Measurements from ENCODE around the gene AUTS2. TPM values are rescaled to one million over a fixed set of nuclear protein-coding genes. Genes with fewer than 3 reads are reported as not detected.

Gene AUTS2
- total RNA-seq, 1 experiment from 2014 or later, result 50.0 TPM

GRCh38 chr7:70134029-70134770 is 535.9 kb downstream of the AUTS2 start:
- Mint-ChIP-seq H3K36me3 (no peaks in the 10 kb centered on the region), H3K4me1 (peaks cover 13% of the 10 kb centered on the region), H3K9me3 (no peaks in the 10 kb centered on the region), H3K27me3 (ENCODE audit: low read depth) (no peaks in the 10 kb centered on the region), H3K27ac (no peak overlapping the region), H3K4me3 (no peak overlapping the region)
- POLR2A ChIA-PET, result no interaction called here
- CTCF ChIA-PET, result interaction anchor here (0.5 kb wide), 1 partner anchor 1337 kb away, joined by 3 read pairs; no protein-coding TSS in a partner anchor
- ATAC-seq (no peak), DNase-seq (ENCODE audit: low spot score) (no peak)
- no peak for TF ChIP-seq FOXP1 (CRISPR knock-in tag; IDR thresholded peaks at IDR 0.05; ENCODE audit: borderline replicate concordance)
- TF ChIP-seq ZNF671 (CRISPR knock-in tag; IDR thresholded peaks at IDR 0.05), result no peak
- TF ChIP-seq STAT6 (CRISPR knock-in tag; conservative IDR thresholded peaks at IDR 0.05; ENCODE audit: low read depth), result no peak
- TF ChIP-seq, protein P1, sequence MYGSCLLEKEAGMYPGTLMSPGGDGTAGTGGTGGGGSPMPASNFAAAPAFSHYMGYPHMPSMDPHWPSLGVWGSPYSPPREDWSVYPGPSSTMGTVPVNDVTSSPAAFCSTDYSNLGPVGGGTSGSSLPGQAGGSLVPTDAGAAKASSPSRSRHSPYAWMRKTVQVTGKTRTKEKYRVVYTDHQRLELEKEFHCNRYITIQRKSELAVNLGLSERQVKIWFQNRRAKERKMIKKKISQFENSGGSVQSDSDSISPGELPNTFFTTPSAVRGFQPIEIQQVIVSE (CRISPR knock-in tag; IDR thresholded peaks at IDR 0.05; ENCODE audit: borderline replicate concordance), result no peak
- no peak for TF ChIP-seq ZNF396 (CRISPR knock-in tag; IDR thresholded peaks at IDR 0.05; ENCODE audit: borderline replicate concordance)
- TF ChIP-seq RELA (CRISPR knock-in tag; IDR thresholded peaks at IDR 0.05; ENCODE audit: borderline replicate concordance), result no peak
- no peak for TF ChIP-seq MAX (CRISPR knock-in tag; IDR thresholded peaks at IDR 0.05)
- TF ChIP-seq MXD4 (CRISPR knock-in tag; IDR thresholded peaks at IDR 0.05; ENCODE audit: borderline replicate concordance), result no peak
- TF ChIP-seq TP53 (CRISPR knock-in tag; IDR thresholded peaks at IDR 0.05), result no peak

- no peak for TF ChIP-seq ZNF138 (CRISPR knock-in tag; conservative IDR thresholded peaks at IDR 0.05)
- Mint-ChIP-seq H3K27me3 (ENCODE audit: low read depth) (no peaks in the 10 kb centered on the region), H3K4me3 (no peak overlapping the region), H3K4me1 (peaks cover 13% of the 10 kb centered on the region), H3K9me3 (no peaks in the 10 kb centered on the region), H3K27ac (no peak overlapping the region), H3K36me3 (no peaks in the 10 kb centered on the region)
- CTCF ChIA-PET, result no interaction called here
- ATAC-seq (no peak), DNase-seq (ENCODE audit: low spot score) (no peak)
- POLR2A ChIA-PET, result no interaction called here
These were observed 537.4 kb downstream of the AUTS2 start for GRCh38 chr7:70135656-70136055.

DNA sequence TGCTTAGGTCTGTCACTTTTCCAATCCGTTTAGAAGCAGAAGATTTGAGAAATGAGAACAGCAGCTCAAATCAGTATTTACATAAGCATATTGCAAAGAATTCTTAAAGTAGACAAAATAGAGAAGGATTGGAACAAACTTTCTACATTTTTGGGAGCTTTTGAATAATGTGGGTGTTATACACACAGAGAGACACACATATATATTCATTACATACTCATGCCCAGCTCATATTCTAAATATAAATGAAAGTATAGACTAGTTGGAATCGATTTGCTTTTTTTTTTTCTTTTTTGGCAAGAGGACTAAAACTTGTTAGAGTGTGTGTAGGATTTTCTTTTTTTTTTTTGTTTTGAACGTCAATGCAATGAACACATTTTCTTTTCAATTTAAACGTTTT is 538.9 kb downstream of the AUTS2 start:
- TF ChIP-seq ZNF121 (CRISPR knock-in tag; IDR thresholded peaks at IDR 0.05) (no peak), PRRX2 (CRISPR knock-in tag; IDR thresholded peaks at IDR 0.05) (no peak), GABPB1 (CRISPR knock-in tag; IDR thresholded peaks at IDR 0.05) (no peak), FOXJ3 (CRISPR knock-in tag; IDR thresholded peaks at IDR 0.05; ENCODE audit: borderline replicate concordance) (no peak), ZNF423 (CRISPR knock-in tag; IDR thresholded peaks at IDR 0.05) (no peak), GTF2I (CRISPR knock-in tag; conservative IDR thresholded peaks at IDR 0.05) (no peak), TCF7 (CRISPR knock-in tag; IDR thresholded peaks at IDR 0.05; ENCODE audit: low read depth) (no peak), NFYB (CRISPR knock-in tag; conservative IDR thresholded peaks at IDR 0.05; ENCODE audit: low read depth) (no peak), ZNF512 (CRISPR knock-in tag; IDR thresholded peaks at IDR 0.05; ENCODE audit: borderline replicate concordance) (no peak)
- TF ChIP-seq, protein P2, sequence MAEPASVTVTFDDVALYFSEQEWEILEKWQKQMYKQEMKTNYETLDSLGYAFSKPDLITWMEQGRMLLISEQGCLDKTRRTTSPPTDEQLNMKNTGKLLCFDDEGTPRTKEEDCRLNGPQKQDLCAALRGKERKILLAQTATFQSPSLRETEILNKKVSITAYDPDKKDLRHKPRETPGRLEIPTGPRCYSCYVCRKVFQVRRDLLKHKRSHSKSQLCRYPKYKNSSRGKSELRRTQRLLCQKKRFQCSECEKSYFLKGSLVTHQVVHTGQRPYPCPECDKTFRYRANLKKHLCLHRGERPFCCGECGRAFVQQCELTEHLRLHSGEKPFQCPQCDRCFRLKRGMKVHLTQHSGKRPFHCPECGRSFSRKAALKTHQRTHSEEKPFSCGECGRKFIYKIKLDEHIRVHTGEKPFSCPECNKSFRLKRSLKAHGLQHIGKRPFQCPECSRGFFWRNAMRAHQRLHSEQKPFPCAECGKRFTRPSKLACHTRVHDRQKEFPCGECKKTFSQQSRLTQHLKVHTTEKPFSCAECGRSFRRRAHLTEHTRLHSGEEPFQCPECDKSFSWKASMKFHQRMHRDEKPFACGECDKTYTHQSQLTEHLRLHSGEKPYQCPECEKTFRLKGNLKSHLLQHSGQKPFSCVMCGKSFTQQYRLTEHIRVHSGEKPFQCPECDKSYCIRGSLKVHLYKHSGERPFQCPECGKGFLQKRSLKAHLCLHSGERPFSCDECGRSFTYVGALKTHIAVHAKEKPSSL (CRISPR knock-in tag; conservative IDR thresholded peaks at IDR 0.05), result no peak
- no peaks in the 10 kb centered on the region for H3K36me3 Mint-ChIP-seq
- no peaks in the 10 kb centered on the region for H3K27me3 Mint-ChIP-seq (ENCODE audit: low read depth)
- POLR2A ChIA-PET, result no interaction called here
- DNase-seq (ENCODE audit: low spot score), result no peak
- CTCF ChIA-PET, result no interaction called here
- no peak overlapping the region for H3K4me3 Mint-ChIP-seq
- no peak overlapping the region for H3K27ac Mint-ChIP-seq
- peaks cover 12% of the 10 kb centered on the region for H3K4me1 Mint-ChIP-seq
- ATAC-seq, result no peak
- no peaks in the 10 kb centered on the region for H3K9me3 Mint-ChIP-seq
